GM13977 (cell line): ENCODE measurements around the gene RHOF.
"Not testable (repeated sequence)": the region's sequence is repeated elsewhere in the genome, so short reads cannot be mapped to it uniquely, and the experiment has no call there.

Source experiments
- DNase-seq: peaks from one replicate; pipeline ENCODE4 v3.0.0; 2012; ENCODE audit warnings: low spot score
- CTCF ChIP-seq: IDR thresholded peaks from 2 replicates; pipeline ENCODE4 v1.5.1; 2012; ENCODE audit warnings: mild to moderate bottlenecking, control low read depth; ENCODE audit not compliant: insufficient read depth; ENCODE audit errors: extremely low read depth, missing control alignments
- in situ Hi-C: fragments of 300-500 bp; cut with MboI; formaldehyde crosslinking; loops from one replicate; pipeline ENCODE4 v1.12.0; 2022; ENCODE audit warnings: low sequenced_read_pairs, low pct_unique_long_range_greater_than_20kb, mixed read lengths, inconsistent platforms; ENCODE audit not compliant: unreplicated experiment

RHOF gene

GRCh38 chr12:121748218-121748570, 45.3 kb downstream of the RHOF start:
- in situ Hi-C loops = no loop called here
- DNase-seq = no peak
- TF ChIP-seq CTCF = no peak

- DNase-seq, in situ Hi-C loops: not testable (repeated sequence)
These were observed 47.9 kb downstream of the RHOF start for GRCh38 chr12:121745545-121745944.

GRCh38 chr12:121741743-121742142, 51.7 kb downstream of the RHOF start:
- DNase-seq = no peak
- in situ Hi-C loops = no loop called here
- no peak for TF ChIP-seq CTCF

GRCh38 chr12:121740847-121741246, 52.6 kb downstream of the RHOF start:
- in situ Hi-C loops = no loop called here
- no peak for DNase-seq
- no peak for TF ChIP-seq CTCF

- in situ Hi-C loops = no loop called here
- no peak for DNase-seq
- no peak for TF ChIP-seq CTCF
These were observed 55.1 kb downstream of the RHOF start for GRCh38 chr12:121738340-121738858.

GRCh38 chr12:121733849-121734248, 59.6 kb downstream of the RHOF start:
- in situ Hi-C loops = no loop called here
- no peak for TF ChIP-seq CTCF
- DNase-seq = no peak

GRCh38 chr12:121731473-121731872, 62.0 kb downstream of the RHOF start:
- in situ Hi-C loops = no loop called here
- no peak for TF ChIP-seq CTCF
- no peak for DNase-seq
